ENCODE data around the gene ABCB8.
A peak's percentile ranks its signal among the peaks of the same experiment; 100 is the strongest.

Gene ABCB8

GRCh38 chr7:151073990-151074389 is 45.7 kb downstream of the ABCB8 start:
- POLR2A ChIA-PET (ENCODE audit: low non-redundant PET), result no interaction called here
- no peak for TF ChIP-seq CTCF (conservative IDR thresholded peaks at IDR 0.05; ENCODE audit: low read depth)
- CTCF ChIA-PET, result interaction anchor here (1.2 kb wide), 1 partner anchor 37 kb away, joined by 5 read pairs; no protein-coding TSS in a partner anchor

GRCh38 chr7:151074817-151075661 is 46.8 kb downstream of the ABCB8 start:
- peak overlapping the region; percentile 99 for H3K27ac ChIP-seq
- ChIA-PET CTCF (interaction anchor here (0.6 kb wide), 1 partner anchor 46 kb away, joined by 3 read pairs; no protein-coding TSS in a partner anchor), POLR2A (ENCODE audit: low non-redundant PET) (no interaction called here)
- TF ChIP-seq CTCF (conservative IDR thresholded peaks at IDR 0.05; ENCODE audit: low read depth), result no peak
- DNase-seq (ENCODE audit: low spot score), result no peak

More at GRCh38 chr7:151073990-151074389, 45.7 kb downstream of the ABCB8 start:
- H3K27ac ChIP-seq, result peak overlapping the region; percentile 99
- no peak for DNase-seq (ENCODE audit: low spot score)

- no peak for DNase-seq (ENCODE audit: low spot score)
- peak overlapping the region; percentile 99 for H3K27ac ChIP-seq
- CTCF ChIA-PET, result no interaction called here
- POLR2A ChIA-PET (ENCODE audit: low non-redundant PET), result no interaction called here
- no peak for TF ChIP-seq CTCF (conservative IDR thresholded peaks at IDR 0.05; ENCODE audit: low read depth)
Observed at GRCh38 chr7:151075662-151075971, 47.4 kb downstream of the ABCB8 start.

GRCh38 chr7:151075978-151076426 is 47.8 kb downstream of the ABCB8 start:
- no peak for DNase-seq (ENCODE audit: low spot score)
- CTCF ChIA-PET, result interaction anchor here (0.5 to 1.0 kb wide), 2 partner anchors 34 to 113 kb away, joined by 3 read pairs; no protein-coding TSS in a partner anchor
- TF ChIP-seq CTCF (conservative IDR thresholded peaks at IDR 0.05; ENCODE audit: low read depth), result no peak
- peak overlapping the region; percentile 99 for H3K27ac ChIP-seq
- POLR2A ChIA-PET (ENCODE audit: low non-redundant PET), result interaction anchor here (0.6 to 1.4 kb wide), 2 partner anchors 8 to 47 kb away, joined by 4 to 5 read pairs; no protein-coding TSS in a partner anchor

- no peak for DNase-seq (ENCODE audit: low spot score)
- POLR2A ChIA-PET (ENCODE audit: low non-redundant PET), result interaction anchor here (1.4 kb wide), 1 partner anchor 9 kb away, joined by 4 read pairs; no protein-coding TSS in a partner anchor
Observed at GRCh38 chr7:151076863-151077704, 48.8 kb downstream of the ABCB8 start.

More at GRCh38 chr7:151076863-151077704, 48.8 kb downstream of the ABCB8 start:
- TF ChIP-seq CTCF (conservative IDR thresholded peaks at IDR 0.05; ENCODE audit: low read depth), result peak; percentile 15
- peak overlapping the region; percentile 99 for H3K27ac ChIP-seq
- CTCF ChIA-PET, result interaction anchor here (0.5 to 1.1 kb wide), 3 partner anchors 33 to 114 kb away, joined by 3 read pairs; no protein-coding TSS in a partner anchor
